ENCODE data around the gene PPM1E.

GRCh38 chr17:58932956-58933355, 177.3 kb downstream of the PPM1E start:
- TF ChIP-seq CTCF (IDR thresholded peaks at IDR 0.05) = no peak
- no peak for TF ChIP-seq POLR2AphosphoS5 (IDR thresholded peaks at IDR 0.05)
- no peak for TF ChIP-seq POLR2A (IDR thresholded peaks at IDR 0.05)
- no peak for TF ChIP-seq EP300 (IDR thresholded peaks at IDR 0.05; ENCODE audit: low read depth)

Data from transverse colon (tissue), 4 donors.